ENCODE results near the gene HDHD3. TPM values are rescaled to one million over a fixed set of nuclear protein-coding genes. Genes with fewer than 3 reads are reported as not detected.
A peak's percentile ranks its signal among the peaks of the same experiment; 100 is the strongest.

HDHD3 gene
- total RNA-seq, 2 donors from 2014 or later, result 132 to 141 TPM

- Histone ChIP-seq H3K4me3 (no peak overlapping the region), H3K36me3 (no peaks in the 10 kb centered on the region), H3K4me1 (peaks cover 19% of the 10 kb centered on the region), H3K9me3 (no peaks in the 10 kb centered on the region), H3K27me3 (no peaks in the 10 kb centered on the region), H3K9ac (ENCODE audit: low read depth in 2 of 2, low read length in 2 of 2) (no peak overlapping the region), H3K27ac (no peak overlapping the region)
- intact Hi-C loops (cut with DNase I), result loop anchor here (5.0 kb wide), 1 partner anchor 40 kb away; no protein-coding TSS in a partner anchor
- TF ChIP-seq CTCF (IDR thresholded peaks at IDR 0.05), result no peak
- no peak for DNase-seq
Measured at GRCh38 chr9:113341712-113342410, 34.9 kb downstream of the HDHD3 start.

- no peaks in the 10 kb centered on the region for H3K9me3 ChIP-seq
- H3K27ac ChIP-seq, result peak within 1 kb of the TSS; percentile 64
- H3K4me1 ChIP-seq, result peaks cover 10% of the 10 kb centered on the region
- TF ChIP-seq CTCF (IDR thresholded peaks at IDR 0.05), result no peak
- peak within 1 kb of the TSS; percentile 53 to 73 for H3K9ac ChIP-seq (ENCODE audit: low read depth in 2 of 2, low read length in 2 of 2)
- peak; percentile 86 for DNase-seq
- no peaks in the 10 kb centered on the region for H3K27me3 ChIP-seq
- H3K36me3 ChIP-seq, result no peaks in the 10 kb centered on the region
- intact Hi-C loops (cut with DNase I), result loop anchor here (5.0 kb wide), 1 partner anchor 42 kb away; no protein-coding TSS in a partner anchor
- peak within 1 kb of the TSS; percentile 78 for H3K4me3 ChIP-seq
Measured at GRCh38 chr9:113340011-113340699, 36.6 kb downstream of the HDHD3 start, which contains the start of gene WDR31. WDR31 (minus strand) TSS chr9:113340275; CDS start chr9:113332022, 8,253 bp downstream.

GRCh38 chr9:113337714-113338113 is 39.1 kb downstream of the HDHD3 start:
- Histone ChIP-seq H3K27me3 (no peaks in the 10 kb centered on the region), H3K27ac (no peak overlapping the region), H3K36me3 (no peaks in the 10 kb centered on the region), H3K9ac (ENCODE audit: low read depth in 2 of 2, low read length in 2 of 2) (no peak overlapping the region), H3K4me3 (no peak overlapping the region), H3K9me3 (no peaks in the 10 kb centered on the region), H3K4me1 (no peaks in the 10 kb centered on the region)
- TF ChIP-seq CTCF (IDR thresholded peaks at IDR 0.05), result no peak
- intact Hi-C loops (cut with DNase I), result no loop called here
- no peak for DNase-seq

- Histone ChIP-seq H3K4me1 (no peaks in the 10 kb centered on the region), H3K4me3 (no peak overlapping the region), H3K27ac (no peak overlapping the region), H3K9ac (ENCODE audit: low read depth in 2 of 2, low read length in 2 of 2) (no peak overlapping the region), H3K9me3 (no peaks in the 10 kb centered on the region), H3K27me3 (no peaks in the 10 kb centered on the region), H3K36me3 (no peaks in the 10 kb centered on the region)
- intact Hi-C loops (cut with DNase I), result no loop called here
- no peak for TF ChIP-seq CTCF (IDR thresholded peaks at IDR 0.05)
- DNase-seq, result no peak
Measured at GRCh38 chr9:113331780-113332179, 45.0 kb downstream of the HDHD3 start.

GRCh38 chr9:113328045-113328782 is 48.6 kb downstream of the HDHD3 start:
- Histone ChIP-seq H3K36me3 (no peaks in the 10 kb centered on the region), H3K9ac (ENCODE audit: low read depth in 2 of 2, low read length in 2 of 2) (no peak overlapping the region), H3K4me3 (no peak overlapping the region), H3K4me1 (no peaks in the 10 kb centered on the region), H3K9me3 (no peaks in the 10 kb centered on the region), H3K27ac (no peak overlapping the region), H3K27me3 (no peaks in the 10 kb centered on the region)
- DNase-seq, result no peak
- no peak for TF ChIP-seq CTCF (IDR thresholded peaks at IDR 0.05)
- intact Hi-C loops (cut with DNase I), result no loop called here

Data from colonic mucosa (tissue), 4 donors.